Large intestine (tissue), 3 donors: ENCODE measurements around the gene WDR19. TPM values are rescaled to one million over a fixed set of nuclear protein-coding genes. Genes with fewer than 3 reads are reported as not detected.
"Not testable (repeated sequence)": the region's sequence is repeated elsewhere in the genome, so short reads cannot be mapped to it uniquely, and the experiment has no call there.

Experiments used
- DNase-seq, 2 donors: peaks; one replicate each; pipeline versions ENCODE4 v3.0.0 to v3.0.0-alpha.2; 2013
- H3K27ac ChIP-seq: one replicate; pipeline ENCODE4 v1.5.1; 2013; ENCODE audit warnings: low read length
- H3K27me3 ChIP-seq: 2 replicates; pipeline ENCODE4 v1.6.1; 2013; ENCODE audit warnings: low read length; ENCODE audit not compliant: control insufficient read depth, insufficient read depth
- H3K36me3 ChIP-seq: 2 replicates; pipeline ENCODE4 v1.6.1; 2013; ENCODE audit warnings: low read length; ENCODE audit not compliant: control insufficient read depth, insufficient read depth
- H3K4me1 ChIP-seq: one replicate; pipeline ENCODE4 v1.6.1; 2013; ENCODE audit warnings: low read length; ENCODE audit not compliant: control insufficient read depth, insufficient read depth
- H3K4me3 ChIP-seq: one replicate; pipeline ENCODE4 v1.5.1; 2013; ENCODE audit warnings: low read length
- H3K9me3 ChIP-seq: one replicate; pipeline ENCODE4 v1.6.1; 2013; ENCODE audit warnings: mild to moderate bottlenecking, low read depth, low read length, moderate library complexity; ENCODE audit not compliant: control insufficient read depth
- WGBS: methylation state at CpG from one replicate; pipeline ENCODE4 v1.1.5; 2013; ENCODE audit warnings: low lambda C conversion rate; ENCODE audit not compliant: insufficient coverage; 5-methylcytosine and 5-hydroxymethylcytosine counted together
- polyA plus RNA-seq: library from polyadenylated mRNA; unstranded; fragments of 120-200 nt; gene quantifications from one replicate; pipeline ENCODE4 v1.2.1, GENCODE V29; 2013

Gene WDR19
- polyA plus RNA-seq, 1 donor: 26.2 TPM

DNA sequence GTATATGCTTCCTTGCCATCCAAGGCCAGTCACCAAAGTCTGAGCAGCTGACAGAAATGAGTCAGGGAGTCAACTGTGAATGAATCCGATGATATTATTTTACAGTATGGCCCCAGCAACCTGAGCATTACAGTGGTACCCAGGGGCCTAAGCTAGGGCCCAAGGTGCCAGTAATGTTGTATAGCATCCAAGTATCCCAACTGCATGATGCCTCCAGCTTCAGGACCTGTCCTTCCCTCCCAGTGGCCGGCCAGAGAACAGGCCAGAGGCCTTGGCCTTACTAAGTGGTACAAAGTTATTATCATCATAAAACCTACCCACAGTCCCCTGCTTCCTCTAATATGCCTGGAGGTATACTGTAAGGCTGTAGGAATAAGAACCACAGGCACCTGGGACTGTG is 103.9 kb downstream of the WDR19 start:
- H3K36me3 ChIP-seq: peaks cover 41% of the 10 kb centered on the region
- no CpG with 5 or more reads among the region's 2 CpGs for WGBS

DNA sequence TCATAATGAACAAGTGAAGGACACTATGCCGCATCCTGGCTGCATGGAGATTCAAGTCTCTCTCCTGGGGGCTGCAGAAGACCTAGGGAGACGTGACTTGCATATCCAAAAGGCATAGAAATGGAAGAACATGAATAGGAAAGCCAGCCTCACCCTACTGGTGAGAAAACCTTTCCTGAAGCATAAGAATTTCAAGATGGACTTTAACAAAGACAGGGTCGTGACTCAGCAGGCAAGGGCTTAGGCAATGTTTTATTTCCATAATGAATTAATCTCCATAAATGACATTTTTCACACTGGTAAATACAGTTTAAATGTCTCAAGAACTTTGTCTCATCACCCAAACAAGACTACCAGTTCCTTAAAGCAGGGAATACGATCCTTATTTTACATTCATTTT is 104.9 kb downstream of the WDR19 start:
- H3K27ac ChIP-seq: no peak overlapping the region
- no peaks in the 10 kb centered on the region for H3K4me1 ChIP-seq
- H3K9me3 ChIP-seq: no peaks in the 10 kb centered on the region
- WGBS: no CpG with 5 or more reads among the region's 4 CpGs
- peaks cover 49% of the 10 kb centered on the region for H3K36me3 ChIP-seq
- no peaks in the 10 kb centered on the region for H3K27me3 ChIP-seq
- no peak for DNase-seq
- H3K4me3 ChIP-seq: no peak overlapping the region

More for the DNA sequence above, 103.9 kb downstream of the WDR19 start:
- no peak overlapping the region for H3K27ac ChIP-seq
- H3K9me3 ChIP-seq: no peaks in the 10 kb centered on the region
- H3K4me3 ChIP-seq: no peak overlapping the region
- DNase-seq: no peak
- H3K27me3 ChIP-seq: no peaks in the 10 kb centered on the region
- no peaks in the 10 kb centered on the region for H3K4me1 ChIP-seq

DNA sequence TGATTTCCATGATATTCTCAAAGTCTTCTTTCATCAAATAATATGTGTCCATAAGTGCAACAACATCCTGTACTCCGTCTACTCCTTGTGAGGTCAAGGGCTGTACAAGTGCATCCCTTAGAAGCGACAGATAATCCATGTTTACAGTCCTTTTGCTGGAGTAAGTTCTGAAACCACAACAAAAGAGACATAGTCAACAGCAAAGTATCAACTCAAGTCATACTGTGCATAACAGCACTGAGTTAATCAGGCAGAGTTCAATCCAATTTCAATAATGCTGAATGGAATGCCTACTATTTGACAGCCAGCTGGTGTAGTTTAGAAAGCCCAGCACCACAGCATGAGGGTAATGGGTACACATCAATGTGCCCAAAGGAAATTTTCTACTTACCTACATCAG is 109.4 kb downstream of the WDR19 start:
- H3K4me3 ChIP-seq: no peak overlapping the region
- H3K9me3 ChIP-seq: no peaks in the 10 kb centered on the region
- H3K36me3 ChIP-seq: peaks cover 59% of the 10 kb centered on the region
- H3K4me1 ChIP-seq: no peaks in the 10 kb centered on the region
- no peaks in the 10 kb centered on the region for H3K27me3 ChIP-seq
- DNase-seq: no peak
- no CpG with 5 or more reads among the region's 2 CpGs for WGBS
- no peak overlapping the region for H3K27ac ChIP-seq

DNA sequence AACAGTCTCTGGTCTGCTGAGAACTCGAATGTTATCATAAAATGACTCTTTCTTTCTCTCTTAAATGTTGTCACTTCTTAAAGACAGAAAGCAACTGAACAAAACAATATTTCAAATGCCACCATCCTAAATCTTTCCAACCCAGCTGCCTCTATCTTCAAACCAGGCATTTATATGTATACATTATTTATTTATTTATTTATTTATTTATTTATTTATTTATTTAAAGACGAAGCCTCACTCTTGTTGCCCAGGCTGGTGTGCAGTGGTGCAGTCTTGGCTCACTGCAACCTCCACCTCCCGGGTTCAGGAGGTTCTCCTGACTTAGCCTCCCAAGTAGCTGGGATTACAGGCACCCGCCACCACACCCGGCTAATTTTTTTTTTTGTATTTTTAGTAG is 110.1 kb downstream of the WDR19 start:
- WGBS: 80% methylated on average over 1 of the region's 5 CpGs
- H3K36me3 ChIP-seq: peaks cover 55% of the 10 kb centered on the region
- not testable (repeated sequence) for H3K4me3 ChIP-seq

DNA sequence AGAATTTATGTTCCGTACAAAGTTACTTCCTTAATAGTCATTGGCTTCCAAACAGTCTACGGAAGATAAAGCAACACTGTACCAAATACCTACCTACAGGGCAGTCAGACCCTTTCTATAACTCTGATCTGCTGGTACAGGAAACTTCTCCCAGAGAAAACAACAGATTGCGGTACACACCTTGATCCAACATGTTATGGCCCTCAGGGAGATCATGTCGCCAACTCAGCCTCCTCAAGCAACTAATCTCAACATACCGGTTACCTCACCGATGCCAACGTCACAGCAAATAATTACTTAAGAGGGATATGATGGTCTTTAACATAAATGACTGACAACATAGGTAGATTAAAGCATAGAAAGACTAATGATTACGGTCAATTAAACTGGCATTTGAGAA is 113.5 kb downstream of the WDR19 start:
- Histone ChIP-seq H3K4me1 (no peaks in the 10 kb centered on the region), H3K4me3 (no peak overlapping the region), H3K9me3 (no peaks in the 10 kb centered on the region), H3K27me3 (no peaks in the 10 kb centered on the region), H3K27ac (no peak overlapping the region), H3K36me3 (peaks cover 49% of the 10 kb centered on the region)
- WGBS: 97% methylated on average over 5 of the region's 8 CpGs
- no peak for DNase-seq

More for the DNA sequence above, 110.1 kb downstream of the WDR19 start:
- H3K27me3 ChIP-seq, H3K4me1 ChIP-seq, DNase-seq, H3K27ac ChIP-seq, H3K9me3 ChIP-seq: not testable (repeated sequence)

DNA sequence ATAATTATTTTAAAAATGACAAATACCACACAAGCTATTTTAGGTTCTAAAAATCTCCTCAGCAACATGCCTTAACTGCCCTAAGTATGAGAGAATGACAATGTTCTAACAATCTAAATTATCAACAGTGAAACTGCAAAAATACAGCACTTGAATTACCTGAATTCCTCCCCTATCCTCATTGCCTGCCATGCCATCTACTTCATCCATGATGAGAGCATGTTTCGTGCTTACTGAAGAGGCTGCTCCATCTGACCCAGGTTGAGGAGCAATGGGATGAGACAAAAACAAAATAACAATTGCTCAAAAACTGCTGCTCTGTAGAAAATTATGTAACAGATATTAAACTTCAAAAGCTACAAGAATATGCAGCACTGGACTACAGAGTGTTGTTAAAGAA is 120.6 kb downstream of the WDR19 start:
- Histone ChIP-seq H3K36me3 (peaks cover 59% of the 10 kb centered on the region), H3K9me3 (no peaks in the 10 kb centered on the region), H3K27ac (no peak overlapping the region), H3K27me3 (no peaks in the 10 kb centered on the region), H3K4me1 (no peaks in the 10 kb centered on the region), H3K4me3 (no peak overlapping the region)
- no peak for DNase-seq
- WGBS: 100% methylated on average over 1 of the region's 1 CpG

DNA sequence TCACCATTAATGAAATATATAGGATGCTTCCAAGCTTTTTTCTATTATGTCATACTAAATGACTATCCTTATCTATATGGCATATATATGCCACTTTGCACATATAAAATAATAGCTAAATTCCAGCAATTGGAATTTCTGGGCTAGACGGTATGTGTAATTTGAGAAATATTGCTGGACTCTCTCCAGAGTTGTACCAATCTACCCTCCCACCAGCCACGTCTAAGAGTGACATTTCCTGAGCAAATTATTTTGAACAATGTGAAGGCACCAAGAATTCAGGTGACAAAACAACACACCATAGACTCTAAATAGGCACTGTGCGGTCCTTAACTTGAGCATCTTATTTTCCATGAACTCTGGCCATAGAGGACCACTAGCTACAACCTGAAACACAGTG is 121.5 kb downstream of the WDR19 start:
- peaks cover 57% of the 10 kb centered on the region for H3K36me3 ChIP-seq
- H3K4me3 ChIP-seq: no peak overlapping the region
- H3K4me1 ChIP-seq: no peaks in the 10 kb centered on the region
- no peak for DNase-seq
- no peaks in the 10 kb centered on the region for H3K27me3 ChIP-seq
- H3K9me3 ChIP-seq: no peaks in the 10 kb centered on the region
- H3K27ac ChIP-seq: no peak overlapping the region
- WGBS: no CpG with 5 or more reads among the region's 3 CpGs

DNA sequence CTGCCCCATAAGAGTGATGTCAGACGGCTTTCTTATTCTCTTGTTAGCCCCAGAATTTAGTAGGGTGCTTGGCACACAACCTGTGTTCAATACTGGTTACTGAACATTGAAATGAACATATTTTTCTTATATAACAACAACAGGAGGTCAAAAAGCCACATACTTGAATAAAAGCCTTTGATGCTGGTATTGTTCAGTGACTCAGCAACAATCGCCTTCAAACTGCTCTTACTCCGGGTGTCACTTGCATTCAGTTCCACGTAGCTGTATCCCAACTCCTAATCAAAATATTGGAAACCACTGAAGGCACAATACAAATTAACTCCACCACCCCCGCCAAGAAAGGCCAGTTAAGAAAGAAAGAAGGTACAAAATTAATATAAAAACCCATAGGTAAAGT is 122.3 kb downstream of the WDR19 start:
- DNase-seq: no peak
- Histone ChIP-seq H3K4me3 (no peak overlapping the region), H3K9me3 (no peaks in the 10 kb centered on the region), H3K27ac (no peak overlapping the region), H3K4me1 (no peaks in the 10 kb centered on the region), H3K36me3 (peaks cover 58% of the 10 kb centered on the region), H3K27me3 (no peaks in the 10 kb centered on the region)
- 100% methylated on average over 1 of the region's 5 CpGs for WGBS

DNA sequence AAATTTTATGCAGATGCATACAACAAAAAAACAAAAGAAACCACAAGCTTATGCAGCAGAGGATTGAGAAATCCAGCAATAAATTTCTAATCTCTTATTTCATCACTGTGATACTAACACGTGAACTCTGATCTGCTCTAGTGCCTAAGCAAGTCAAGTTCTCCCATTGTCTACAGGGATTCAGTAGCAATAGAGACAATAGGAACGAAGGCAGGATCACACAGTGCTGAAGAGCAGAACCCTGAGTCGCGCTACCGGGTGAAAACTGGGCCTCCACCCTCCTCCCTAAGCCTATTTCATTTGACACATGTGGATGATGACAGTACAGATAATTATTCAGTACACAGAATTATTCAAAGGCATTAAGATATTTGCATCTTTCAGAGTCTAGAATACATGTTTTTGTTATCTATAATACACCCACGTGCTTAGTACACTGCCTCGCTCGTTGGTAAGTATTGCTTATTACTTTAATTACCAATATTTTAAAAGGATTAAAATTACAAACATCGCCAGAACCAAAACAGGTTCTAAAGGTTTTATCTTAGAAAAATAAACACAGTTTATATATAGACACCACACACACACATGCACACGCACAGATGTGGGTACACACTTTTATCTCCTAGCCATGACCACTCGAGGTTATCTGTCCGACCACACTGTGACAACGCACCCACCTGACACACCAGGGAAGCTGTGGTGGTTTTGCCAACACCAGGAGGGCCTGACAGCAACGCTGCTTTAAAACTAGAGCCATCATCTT is 123.8 kb downstream of the WDR19 start:
- no peak overlapping the region for H3K27ac ChIP-seq
- H3K4me3 ChIP-seq: no peak overlapping the region
- H3K36me3 ChIP-seq: peaks cover 56% of the 10 kb centered on the region
- H3K4me1 ChIP-seq: no peaks in the 10 kb centered on the region
- no peaks in the 10 kb centered on the region for H3K9me3 ChIP-seq
- no peaks in the 10 kb centered on the region for H3K27me3 ChIP-seq
- DNase-seq: no peak
- WGBS: 93% methylated on average over 5 of the region's 14 CpGs

DNA sequence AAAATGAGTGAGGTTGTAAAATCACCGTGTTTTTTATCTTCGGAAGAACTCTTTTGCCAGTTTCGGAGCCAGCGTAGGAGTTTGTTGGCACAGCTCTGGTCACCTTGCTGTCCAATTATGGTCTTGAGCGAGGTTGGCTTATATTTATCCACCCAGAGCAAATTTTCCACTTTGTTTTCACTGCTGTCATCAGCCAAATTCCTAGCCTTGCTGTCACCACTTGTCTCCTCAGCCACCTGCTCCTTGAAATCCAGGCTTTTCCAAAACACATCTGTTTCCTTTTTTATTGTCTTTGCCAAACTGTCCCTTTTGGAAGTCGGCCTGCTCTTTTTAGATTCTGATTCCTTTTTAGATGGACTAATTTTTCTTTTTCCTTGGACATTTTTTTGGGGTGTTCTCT is 126.3 kb downstream of the WDR19 start:
- peaks cover 55% of the 10 kb centered on the region for H3K36me3 ChIP-seq
- H3K27me3 ChIP-seq: no peaks in the 10 kb centered on the region
- no peak overlapping the region for H3K4me3 ChIP-seq
- WGBS: 71% methylated on average over 1 of the region's 6 CpGs
- no peaks in the 10 kb centered on the region for H3K9me3 ChIP-seq
- no peak for DNase-seq
- no peak overlapping the region for H3K27ac ChIP-seq
- H3K4me1 ChIP-seq: no peaks in the 10 kb centered on the region

DNA sequence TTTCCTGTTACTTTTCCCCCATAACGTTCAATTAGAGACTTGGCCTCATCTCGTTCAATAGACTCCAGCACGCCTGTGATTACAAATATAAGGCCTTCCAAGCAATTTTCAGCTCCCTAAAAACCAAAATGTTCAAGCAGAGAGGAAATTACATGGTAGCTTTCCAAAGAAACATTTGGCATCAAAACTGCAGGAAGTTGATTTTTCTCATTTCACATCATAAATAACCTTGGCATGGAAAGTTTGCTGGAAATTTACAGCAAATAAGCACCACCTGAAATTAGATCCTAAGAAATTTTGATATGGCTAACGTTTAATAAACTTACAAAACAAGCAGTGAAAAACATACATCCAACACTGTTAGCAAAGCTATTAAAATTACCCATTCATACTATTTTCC is 130.5 kb downstream of the WDR19 start:
- Histone ChIP-seq H3K36me3 (peaks cover 50% of the 10 kb centered on the region), H3K27me3 (no peaks in the 10 kb centered on the region), H3K4me1 (no peaks in the 10 kb centered on the region), H3K27ac (no peak overlapping the region), H3K9me3 (no peaks in the 10 kb centered on the region), H3K4me3 (no peak overlapping the region)
- no peak for DNase-seq
- WGBS: 17% methylated on average over 1 of the region's 4 CpGs
